Smooth muscle cell (in vitro differentiated cells): ENCODE measurements around the gene CDON. TPM values are rescaled to one million over a fixed set of nuclear protein-coding genes. Genes with fewer than 3 reads are reported as not detected.
"Not testable (repeated sequence)": the region's sequence is repeated elsewhere in the genome, so short reads cannot be mapped to it uniquely, and the experiment has no call there.

Experiments
- DNase-seq: peaks from one replicate; lab custom pipeline; 2025; ENCODE audit not compliant: unreplicated experiment; lab: John Stamatoyannopoulos, UW
- H2AFZ ChIP-seq: fragments of 200-600 bp; sonication (generic); 2 replicates; pipeline ENCODE4 v1.6.0; 2016; ENCODE audit warnings: antibody characterized with exemption, low read depth, mild to moderate bottlenecking
- H3F3A ChIP-seq: fragments of 200-600 bp; sonication (generic); 2 replicates; pipeline ENCODE4 v1.6.0; 2017; ENCODE audit warnings: antibody characterized with exemption, low read depth
- H3K27ac ChIP-seq: fragments of 200-600 bp; sonication (generic); 2 replicates; pipeline ENCODE4 v1.5.1; 2016; ENCODE audit warnings: low read depth, mild to moderate bottlenecking
- H3K27me3 ChIP-seq: fragments of 200-600 bp; sonication (generic); 2 replicates; pipeline ENCODE4 v1.6.1; 2016; ENCODE audit warnings: low read depth, mild to moderate bottlenecking
- H3K36me3 ChIP-seq: fragments of 200-600 bp; sonication (generic); 2 replicates; pipeline ENCODE4 v1.5.1; 2016; ENCODE audit warnings: low read depth
- H3K4me1 ChIP-seq: fragments of 200-600 bp; sonication (generic); 2 replicates; pipeline ENCODE4 v1.5.1; 2016; ENCODE audit warnings: low read depth
- H3K4me2 ChIP-seq: fragments of 200-600 bp; sonication (generic); 2 replicates; pipeline ENCODE4 v1.6.0; 2016; ENCODE audit warnings: mild to moderate bottlenecking
- H3K4me3 ChIP-seq: fragments of 200-600 bp; sonication (generic); 2 replicates; pipeline ENCODE4 v1.5.1; 2016; ENCODE audit warnings: mild to moderate bottlenecking
- H3K79me2 ChIP-seq: fragments of 200-600 bp; sonication (generic); 2 replicates; pipeline ENCODE4 v1.6.0; 2016; ENCODE audit warnings: low read depth, mild to moderate bottlenecking
- H3K9ac ChIP-seq: fragments of 200-600 bp; sonication (generic); 2 replicates; pipeline ENCODE4 v1.6.0; 2016; ENCODE audit warnings: low read depth
- H3K9me3 ChIP-seq: fragments of 200-600 bp; sonication (generic); replicated peaks from 2 replicates; pipeline ENCODE4 v1.5.1; 2016; ENCODE audit warnings: low read depth
- H4K20me1 ChIP-seq: fragments of 200-600 bp; sonication (generic); 2 replicates; pipeline ENCODE4 v1.6.0; 2016; ENCODE audit warnings: low read depth
- CTCF ChIP-seq: fragments of 200-600 bp; sonication (generic); IDR thresholded peaks from 2 replicates; pipeline ENCODE4 v1.5.1; 2017; ENCODE audit warnings: borderline replicate concordance, mild to moderate bottlenecking, antibody characterized with exemption; ENCODE audit not compliant: insufficient read depth, poor library complexity, severe bottlenecking
- WGBS: methylation state at CpG from one replicate; pipeline ENCODE4 v1.1.7; 2016; ENCODE audit warnings: low lambda C conversion rate; 5-methylcytosine and 5-hydroxymethylcytosine counted together
- polyA plus RNA-seq: library from polyadenylated mRNA; unstranded; fragments of >200 nt; fragmentation: Nextera tagmentation; extraction: Ambion mirVana; gene quantifications from 2 replicates; pipeline ENCODE4 v1.2.1, GENCODE V29; 2016
- total RNA-seq: library from RNA; depleted of rRNA; stranded (reverse); fragments of >200 nt; gene quantifications from 2 replicates; pipeline ENCODE4 v1.2.3, GENCODE V29; 2014

The CDON gene
- total and polyA plus RNA-seq, 2 experiments from 2014 or later, result 1.6 to 14.8 TPM

DNA sequence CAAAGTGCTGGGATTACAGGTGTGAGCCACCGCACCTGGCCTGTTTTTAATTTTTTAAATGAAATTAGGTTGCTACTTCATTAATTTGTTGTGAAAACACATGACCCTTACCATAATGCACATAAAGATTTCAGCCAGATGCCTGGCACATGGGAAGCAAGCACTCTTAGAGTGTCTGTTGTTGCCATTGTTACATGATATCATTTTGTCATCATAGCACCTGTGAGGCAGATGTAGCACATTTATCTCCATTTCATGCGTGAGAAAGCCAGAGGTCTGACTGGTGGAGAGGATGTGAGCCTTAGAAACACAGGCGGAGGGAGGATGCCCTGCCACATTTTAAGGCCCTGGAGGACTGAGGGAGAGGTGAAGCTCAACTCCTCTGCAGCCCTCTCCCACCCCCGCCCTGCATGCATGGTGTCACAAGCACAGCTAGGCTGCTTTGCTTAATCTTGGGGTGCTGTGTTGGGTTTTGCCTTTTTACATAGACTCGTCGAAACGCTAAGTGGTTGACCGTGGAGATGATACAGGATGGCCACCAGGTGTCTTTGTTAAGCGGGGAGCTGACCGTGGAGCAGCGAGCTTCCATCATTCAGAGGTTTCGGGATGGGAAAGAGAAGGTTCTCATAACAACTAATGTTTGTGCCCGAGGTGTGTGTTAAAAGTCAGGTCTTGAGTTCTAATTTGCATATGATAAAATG lies 144.4 kb downstream of the CDON start:
- no peak overlapping the region for H3K27ac ChIP-seq
- no peaks in the 10 kb centered on the region for H3K4me1 ChIP-seq
- no peaks in the 10 kb centered on the region for H3F3A ChIP-seq
- no peaks in the 10 kb centered on the region for H3K36me3 ChIP-seq
- H3K9ac ChIP-seq, result no peak overlapping the region
- no peak overlapping the region for H2AFZ ChIP-seq
- peaks cover 23% of the 10 kb centered on the region for H3K27me3 ChIP-seq
- no peaks in the 10 kb centered on the region for H4K20me1 ChIP-seq
- H3K9me3 ChIP-seq, result no peaks in the 10 kb centered on the region
- no peak for DNase-seq
- no peak for TF ChIP-seq CTCF
- no peaks in the 10 kb centered on the region for H3K79me2 ChIP-seq
- H3K4me2 ChIP-seq, result no peak overlapping the region
- H3K4me3 ChIP-seq, result no peak overlapping the region
- WGBS, result 82% methylated on average over 13 of the region's 13 CpGs

- H3K4me3 ChIP-seq, result no peak overlapping the region
- no peaks in the 10 kb centered on the region for H4K20me1 ChIP-seq
- H3K27me3 ChIP-seq, result peaks cover 23% of the 10 kb centered on the region
- no peaks in the 10 kb centered on the region for H3K4me1 ChIP-seq
- H3K9me3 ChIP-seq, result no peaks in the 10 kb centered on the region
- no peaks in the 10 kb centered on the region for H3K36me3 ChIP-seq
- no peak overlapping the region for H3K27ac ChIP-seq
- no peak overlapping the region for H3K9ac ChIP-seq
- no peak for DNase-seq
- no peak overlapping the region for H2AFZ ChIP-seq
- WGBS, result 90% methylated on average over 12 of the region's 12 CpGs
- TF ChIP-seq CTCF, result no peak
- H3K4me2 ChIP-seq, result no peak overlapping the region
- H3K79me2 ChIP-seq, result no peaks in the 10 kb centered on the region
- H3F3A ChIP-seq, result no peaks in the 10 kb centered on the region
Measured at GRCh38 chr11:125916683-125917347, 145.9 kb downstream of the CDON start.

DNA sequence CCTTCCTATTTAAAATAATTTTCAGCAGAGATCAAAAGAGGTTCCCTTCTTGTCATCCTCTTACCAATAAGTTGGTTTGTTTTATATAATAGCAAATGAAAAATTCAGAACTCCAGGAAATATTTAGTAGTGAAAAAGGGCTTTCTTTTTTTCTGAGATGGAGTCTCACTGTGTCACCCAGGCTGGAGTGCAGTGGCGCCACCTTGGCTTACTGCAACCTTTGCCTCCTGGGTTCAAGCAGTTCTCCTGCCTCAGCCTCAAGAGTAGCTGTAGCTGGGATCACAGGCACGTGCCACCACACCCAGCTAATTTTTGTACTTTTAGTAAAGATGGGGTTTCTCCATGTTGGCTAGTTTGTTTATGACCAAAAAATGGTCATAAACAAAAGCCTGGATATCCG lies 148.1 kb downstream of the CDON start:
- not testable (repeated sequence) for H3K9ac ChIP-seq, H3K36me3 ChIP-seq, H3K27ac ChIP-seq, H4K20me1 ChIP-seq, H3K79me2 ChIP-seq, H3K4me3 ChIP-seq, H3K9me3 ChIP-seq, H3F3A ChIP-seq, H3K4me1 ChIP-seq, DNase-seq, H2AFZ ChIP-seq, H3K4me2 ChIP-seq
- H3K27me3 ChIP-seq, result peaks cover 31% of the 10 kb centered on the region
- WGBS, result 79% methylated on average over 3 of the region's 3 CpGs

DNA sequence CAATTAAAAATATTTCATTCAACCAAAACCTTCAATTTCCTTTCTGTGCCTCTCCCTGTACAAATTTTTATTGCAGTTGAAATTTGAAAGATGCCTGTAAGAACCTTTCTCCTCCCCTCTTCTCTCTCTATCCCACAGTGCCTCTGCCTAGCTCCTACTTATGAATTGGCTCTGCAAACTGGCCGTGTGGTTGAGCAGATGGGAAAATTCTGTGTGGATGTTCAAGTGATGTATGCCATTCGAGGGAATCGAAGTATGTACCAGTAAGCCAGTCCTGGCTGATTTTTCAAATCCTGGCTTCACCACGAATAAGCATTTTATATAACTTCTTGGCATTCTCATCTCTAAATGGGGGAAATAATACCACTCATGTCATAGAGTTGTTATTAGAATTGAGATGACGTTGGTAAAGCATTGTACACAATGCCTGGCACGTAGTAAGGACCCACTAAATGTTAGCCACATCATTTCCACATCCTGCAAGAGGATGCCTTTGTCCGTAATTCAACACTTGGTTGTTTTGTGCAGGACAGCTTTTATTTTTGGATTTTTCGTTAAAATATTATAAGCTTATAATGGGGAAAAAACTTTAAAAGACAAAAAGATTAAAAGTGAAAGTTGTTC lies 152.3 kb downstream of the CDON start:
- no peaks in the 10 kb centered on the region for H3K9me3 ChIP-seq
- 82% methylated on average over 8 of the region's 8 CpGs for WGBS
- H3K4me3 ChIP-seq, result no peak overlapping the region
- H4K20me1 ChIP-seq, result no peaks in the 10 kb centered on the region
- H3K27ac ChIP-seq, result no peak overlapping the region
- DNase-seq, result no peak
- no peaks in the 10 kb centered on the region for H3K36me3 ChIP-seq
- peaks cover 36% of the 10 kb centered on the region for H3K27me3 ChIP-seq
- no peaks in the 10 kb centered on the region for H3K4me1 ChIP-seq
- no peak for TF ChIP-seq CTCF
- H3K4me2 ChIP-seq, result no peak overlapping the region
- no peak overlapping the region for H3K9ac ChIP-seq
- no peaks in the 10 kb centered on the region for H3K79me2 ChIP-seq
- H2AFZ ChIP-seq, result no peak overlapping the region
- no peaks in the 10 kb centered on the region for H3F3A ChIP-seq
